Endothelial cell (in vitro differentiated cells): ENCODE measurements around the gene CYP2C18. TPM values are rescaled to one million over a fixed set of nuclear protein-coding genes. Genes with fewer than 3 reads are reported as not detected.
"Not testable (repeated sequence)": the region's sequence is repeated elsewhere in the genome, so short reads cannot be mapped to it uniquely, and the experiment has no call there.

Experiments
- DNase-seq: peaks from one replicate; pipeline ENCODE4 v3.0.0; 2021; ENCODE audit warnings: low spot score
- H3K27ac Mint-ChIP-seq: one replicate; pipeline ENCODE4 v1.8.0; 2021; ENCODE audit warnings: mixed read lengths, inconsistent platforms; ENCODE audit not compliant: unreplicated experiment
- H3K27me3 Mint-ChIP-seq: one replicate; pipeline ENCODE4 v1.8.0; 2021; ENCODE audit warnings: mild to moderate bottlenecking, moderate library complexity, mixed read lengths, inconsistent platforms; ENCODE audit not compliant: unreplicated experiment
- H3K36me3 Mint-ChIP-seq: one replicate; pipeline ENCODE4 v1.8.0; 2021; ENCODE audit warnings: mild to moderate bottlenecking, low read depth, mixed read lengths, inconsistent platforms; ENCODE audit not compliant: unreplicated experiment
- H3K4me1 Mint-ChIP-seq: one replicate; pipeline ENCODE4 v1.8.0; 2021; ENCODE audit warnings: mild to moderate bottlenecking, mixed read lengths, inconsistent platforms; ENCODE audit not compliant: unreplicated experiment
- H3K4me3 Mint-ChIP-seq: one replicate; pipeline ENCODE4 v1.8.0; 2021; ENCODE audit warnings: mild to moderate bottlenecking, mixed read lengths, inconsistent platforms; ENCODE audit not compliant: unreplicated experiment
- H3K9me3 Mint-ChIP-seq: one replicate; pipeline ENCODE4 v1.8.0; 2021; ENCODE audit warnings: mixed read lengths, inconsistent platforms; ENCODE audit not compliant: unreplicated experiment
- CTCF ChIP-seq: fragments of 200-600 bp; sonication (generic); IDR thresholded peaks from one replicate; pipeline ENCODE4 v1.5.0; 2021; ENCODE audit warnings: antibody characterized with exemption; ENCODE audit not compliant: unreplicated experiment
- total RNA-seq: library from RNA; stranded (reverse); fragmentation: NEBNext Ultra II Directional; extraction: Animal tissue kit (Norgen Biotek cat#: 25700); gene quantifications from one replicate; pipeline ENCODE4 v1.2.1, GENCODE V29; 2021; ENCODE audit not compliant: unreplicated experiment

The CYP2C18 gene
- total RNA-seq, 1 donor from 2014 or later: not detected

DNA sequence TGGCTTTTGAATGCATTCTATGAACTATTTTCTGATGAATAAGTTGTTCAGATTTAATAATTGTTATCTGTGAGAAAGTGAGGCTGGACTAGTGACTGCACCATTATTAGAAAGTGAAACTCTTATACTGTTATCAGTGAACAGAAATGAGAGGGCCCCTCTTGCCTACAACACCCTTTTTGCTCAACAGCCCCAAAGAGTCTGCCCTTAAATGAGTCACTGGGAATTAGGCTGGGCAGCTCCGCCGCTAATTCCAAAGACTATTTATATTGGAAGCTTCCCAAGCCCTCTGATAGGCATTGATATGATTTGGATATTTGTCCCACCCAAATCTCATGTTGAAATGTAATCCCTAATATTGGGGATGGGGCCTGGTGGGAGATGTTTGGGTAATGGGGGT is 7.0 kb upstream of the CYP2C18 start:
- DNase-seq: no peak
- Mint-ChIP-seq H3K36me3 (no peaks in the 10 kb centered on the region), H3K4me3 (no peak overlapping the region), H3K9me3 (no peaks in the 10 kb centered on the region), H3K27me3 (no peaks in the 10 kb centered on the region), H3K27ac (no peak overlapping the region), H3K4me1 (peaks cover 6% of the 10 kb centered on the region)
- TF ChIP-seq CTCF: no peak

- Mint-ChIP-seq H3K27me3 (no peaks in the 10 kb centered on the region), H3K9me3 (no peaks in the 10 kb centered on the region), H3K4me3 (no peak overlapping the region), H3K27ac (no peak overlapping the region), H3K36me3 (no peaks in the 10 kb centered on the region), H3K4me1 (peaks cover 6% of the 10 kb centered on the region)
- TF ChIP-seq CTCF: peak; percentile 21
- DNase-seq: no peak
These were observed 5.8 kb upstream of the CYP2C18 start for GRCh38 chr10:94677691-94678090.

DNA sequence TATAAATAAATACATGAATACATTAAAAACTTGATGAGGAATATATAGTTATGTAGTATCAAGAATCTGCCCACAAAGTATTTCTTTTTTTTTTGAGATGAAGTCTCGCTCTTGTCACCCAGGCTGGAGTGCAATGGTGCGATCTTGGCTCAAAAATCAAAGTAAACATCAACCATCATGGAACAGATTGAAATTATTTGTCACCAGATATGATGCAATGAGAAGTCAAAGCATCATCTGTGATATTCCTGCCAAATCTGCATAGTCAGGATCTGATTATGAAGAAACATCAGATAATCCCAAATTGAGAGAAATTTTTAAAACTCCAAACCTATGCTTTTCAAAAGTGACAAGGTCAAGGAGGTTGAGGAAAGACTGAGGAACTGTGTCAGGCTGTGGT is 5.1 kb upstream of the CYP2C18 start:
- no peaks in the 10 kb centered on the region for H3K27me3 Mint-ChIP-seq
- no peak overlapping the region for H3K4me3 Mint-ChIP-seq
- no peak for DNase-seq
- no peak for TF ChIP-seq CTCF
- H3K36me3 Mint-ChIP-seq: no peaks in the 10 kb centered on the region
- no peak overlapping the region for H3K27ac Mint-ChIP-seq
- H3K9me3 Mint-ChIP-seq: no peaks in the 10 kb centered on the region
- peaks cover 6% of the 10 kb centered on the region for H3K4me1 Mint-ChIP-seq

- Mint-ChIP-seq H3K27ac (no peak overlapping the region), H3K36me3 (no peaks in the 10 kb centered on the region), H3K4me3 (no peak overlapping the region), H3K9me3 (no peaks in the 10 kb centered on the region), H3K4me1 (peaks cover 6% of the 10 kb centered on the region), H3K27me3 (no peaks in the 10 kb centered on the region)
- DNase-seq: no peak
- no peak for TF ChIP-seq CTCF
These were observed 3.0 kb upstream of the CYP2C18 start for GRCh38 chr10:94680544-94680943.

GRCh38 chr10:94682636-94683035 is 893 bp upstream of the CYP2C18 start:
- H3K27ac Mint-ChIP-seq, DNase-seq, H3K27me3 Mint-ChIP-seq, H3K4me3 Mint-ChIP-seq, H3K4me1 Mint-ChIP-seq, H3K9me3 Mint-ChIP-seq, H3K36me3 Mint-ChIP-seq: not testable (repeated sequence)
